ENCODE measurements around the gene SERTAD2.

GRCh38 chr2:64593035-64593655 is 60.6 kb downstream of the SERTAD2 start:
- TF ChIP-seq POLR2A (IDR thresholded peaks at IDR 0.05) (no peak), CTCF (IDR thresholded peaks at IDR 0.05) (no peak)
